ENCODE measurements around the gene PSMC3. TPM values are rescaled to one million over a fixed set of nuclear protein-coding genes. Genes with fewer than 3 reads are reported as not detected.

Gene PSMC3
- total RNA-seq, 4 donors from 2014 or later = 72.9 to 134 (median 122) TPM

DNA sequence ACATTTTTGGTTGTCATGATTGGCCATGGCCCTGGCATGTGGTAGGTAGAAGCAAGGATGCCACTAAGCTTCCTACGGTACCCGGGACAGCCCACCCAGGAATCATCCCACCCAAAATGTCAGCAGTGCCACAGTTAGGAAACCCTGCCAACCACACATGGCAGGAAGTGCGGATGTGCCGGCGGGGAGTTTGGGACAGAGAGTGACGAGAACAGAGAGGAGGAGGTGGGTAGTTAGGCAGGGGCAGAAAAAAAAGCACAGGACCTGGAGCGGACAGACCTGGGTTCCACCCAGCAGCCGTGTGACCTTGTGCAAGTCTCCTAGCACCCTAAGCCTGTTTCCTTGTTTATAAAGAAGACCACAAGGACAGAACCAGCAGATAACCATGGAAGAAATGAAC lies 51.2 kb downstream of the PSMC3 start:
- no peak for TF ChIP-seq POLR2A (IDR thresholded peaks at IDR 0.05)
- TF ChIP-seq, protein P1, sequence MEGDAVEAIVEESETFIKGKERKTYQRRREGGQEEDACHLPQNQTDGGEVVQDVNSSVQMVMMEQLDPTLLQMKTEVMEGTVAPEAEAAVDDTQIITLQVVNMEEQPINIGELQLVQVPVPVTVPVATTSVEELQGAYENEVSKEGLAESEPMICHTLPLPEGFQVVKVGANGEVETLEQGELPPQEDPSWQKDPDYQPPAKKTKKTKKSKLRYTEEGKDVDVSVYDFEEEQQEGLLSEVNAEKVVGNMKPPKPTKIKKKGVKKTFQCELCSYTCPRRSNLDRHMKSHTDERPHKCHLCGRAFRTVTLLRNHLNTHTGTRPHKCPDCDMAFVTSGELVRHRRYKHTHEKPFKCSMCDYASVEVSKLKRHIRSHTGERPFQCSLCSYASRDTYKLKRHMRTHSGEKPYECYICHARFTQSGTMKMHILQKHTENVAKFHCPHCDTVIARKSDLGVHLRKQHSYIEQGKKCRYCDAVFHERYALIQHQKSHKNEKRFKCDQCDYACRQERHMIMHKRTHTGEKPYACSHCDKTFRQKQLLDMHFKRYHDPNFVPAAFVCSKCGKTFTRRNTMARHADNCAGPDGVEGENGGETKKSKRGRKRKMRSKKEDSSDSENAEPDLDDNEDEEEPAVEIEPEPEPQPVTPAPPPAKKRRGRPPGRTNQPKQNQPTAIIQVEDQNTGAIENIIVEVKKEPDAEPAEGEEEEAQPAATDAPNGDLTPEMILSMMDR (IDR thresholded peaks at IDR 0.05) = no peak
- Histone ChIP-seq H3K27ac (no peak overlapping the region), H3K27me3 (no peaks in the 10 kb centered on the region), H3K4me3 (peak overlapping the region in 2 of 4 donors; percentile 2 to 55), H3K36me3 (no peaks in the 10 kb centered on the region), H3K4me1 (peaks cover 5 to 22% (median 8%) of the 10 kb centered on the region in 3 donors), H3K9me3 (no peaks in the 10 kb centered on the region)
- WGBS, 2 donors = 83 to 85% methylated on average over 6 of the region's 8 CpGs
- no peak for DNase-seq
- intact Hi-C loops (cut with DNase I) = loop anchor here (10.0 kb wide), 1 partner anchor 80 kb away; no protein-coding TSS in a partner anchor

DNA sequence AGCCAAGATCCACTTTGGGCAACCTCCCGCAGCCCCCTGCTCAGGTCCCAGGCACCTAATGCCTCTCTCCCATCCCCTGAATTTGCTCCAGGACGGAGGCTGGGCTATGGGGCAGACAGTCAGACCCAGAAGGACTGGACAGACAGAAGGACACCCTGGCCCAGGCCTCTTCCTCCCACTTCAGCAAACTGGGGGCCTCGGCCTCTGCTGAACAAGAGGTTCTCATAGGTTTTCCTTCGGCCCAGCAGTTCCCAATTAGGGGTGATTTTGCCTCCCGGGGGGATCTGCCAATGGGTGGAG lies 51.6 kb downstream of the PSMC3 start:
- TF ChIP-seq, protein P1 (IDR thresholded peaks at IDR 0.05) = no peak
- TF ChIP-seq POLR2A (IDR thresholded peaks at IDR 0.05) = no peak
- DNase-seq = no peak
- 80% methylated on average over 1 to 2 of the region's 5 CpGs for WGBS, 2 donors
- Histone ChIP-seq H3K27me3 (no peaks in the 10 kb centered on the region), H3K4me3 (peak overlapping the region in 1 of 4 donors; percentile 55), H3K9me3 (no peaks in the 10 kb centered on the region), H3K36me3 (no peaks in the 10 kb centered on the region), H3K4me1 (peaks cover 5 to 22% (median 8%) of the 10 kb centered on the region in 3 donors), H3K27ac (no peak overlapping the region)
- intact Hi-C loops (cut with DNase I) = loop anchor here (5.0 to 10.0 kb wide), 2 partner anchors 33 to 80 kb away; partner anchors contain the start of gene SLC39A13

DNA sequence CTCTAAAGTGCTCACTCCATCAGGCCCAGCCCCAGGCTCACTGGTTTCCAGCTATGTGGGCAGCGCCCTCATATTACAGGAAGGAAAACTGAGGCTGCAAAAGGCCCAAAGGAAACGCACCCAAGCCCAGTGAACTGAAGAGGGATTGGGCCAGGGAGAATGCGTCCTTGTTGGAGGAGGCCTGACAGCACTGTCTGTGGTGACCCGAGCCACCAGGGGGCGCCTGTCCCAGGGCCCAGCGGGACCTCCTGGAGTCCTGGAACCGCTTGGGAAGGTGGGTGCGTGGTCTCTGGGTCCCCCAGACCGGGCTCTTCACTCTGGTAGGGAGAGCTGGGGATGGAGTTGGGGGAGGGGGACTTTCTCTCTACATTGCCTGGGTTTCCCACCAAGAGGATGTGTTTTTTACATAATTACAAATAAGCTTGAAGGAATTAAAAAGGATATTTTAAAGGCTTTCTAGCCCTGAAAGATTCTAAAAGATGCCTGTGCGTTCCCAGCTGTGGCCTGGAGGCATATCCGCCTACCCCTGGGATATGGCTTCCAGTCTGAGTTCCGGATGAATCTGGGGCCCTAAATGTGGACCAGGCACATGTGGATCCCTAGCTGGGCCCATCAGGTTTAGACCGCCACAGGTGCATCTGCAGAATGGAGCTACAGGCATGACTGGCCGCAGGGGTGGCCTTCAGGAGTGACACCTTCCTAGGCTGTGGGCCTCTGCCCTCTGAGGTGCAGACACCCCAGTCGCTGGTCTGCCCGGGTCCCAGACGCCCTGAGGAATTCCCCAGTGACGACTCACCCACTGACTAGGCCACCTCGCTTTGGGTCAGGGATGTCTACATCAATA lies 52.1 kb downstream of the PSMC3 start:
- Histone ChIP-seq H3K27me3 (no peaks in the 10 kb centered on the region), H3K27ac (peak overlapping the region in 3 of 4 donors; percentile 2 to 21 (median 7)), H3K36me3 (no peaks in the 10 kb centered on the region), H3K9me3 (no peaks in the 10 kb centered on the region), H3K4me1 (peaks cover 5 to 22% (median 8%) of the 10 kb centered on the region in 3 donors), H3K4me3 (no peak overlapping the region)
- 2 to 9% methylated on average over 7 to 8 of the region's 19 CpGs for WGBS, 2 donors
- TF ChIP-seq, protein P1 (IDR thresholded peaks at IDR 0.05) = peak; percentile 90 to 98 (median 94)
- TF ChIP-seq POLR2A (IDR thresholded peaks at IDR 0.05) = no peak
- DNase-seq = no peak
- intact Hi-C loops (cut with DNase I) = loop anchor here (5.0 to 10.0 kb wide), 2 partner anchors 33 to 81 kb away; partner anchors contain the start of gene SLC39A13

DNA sequence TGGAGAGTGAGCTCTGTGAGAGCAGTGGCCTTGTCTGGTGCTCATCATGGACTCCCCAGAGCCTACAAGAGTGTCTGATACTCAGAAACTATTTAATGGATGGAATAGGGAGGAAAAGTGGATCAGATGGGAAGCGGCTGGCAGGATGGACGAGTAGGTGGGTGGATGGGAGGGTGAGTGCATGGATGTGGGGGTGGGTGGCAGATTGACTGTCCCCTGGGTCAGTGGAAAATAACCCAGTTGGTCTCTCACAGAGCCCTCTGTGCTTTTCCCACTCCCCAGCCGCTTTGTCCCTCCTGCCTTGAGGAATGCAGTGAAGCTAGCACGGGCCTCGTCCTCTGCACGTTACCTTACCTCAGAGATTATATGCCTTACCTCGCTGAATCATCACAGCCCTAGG lies 53.8 kb downstream of the PSMC3 start:
- Histone ChIP-seq H3K27me3 (no peaks in the 10 kb centered on the region), H3K36me3 (no peaks in the 10 kb centered on the region), H3K4me3 (no peak overlapping the region), H3K4me1 (peaks cover 5 to 22% (median 8%) of the 10 kb centered on the region in 3 donors), H3K27ac (no peak overlapping the region), H3K9me3 (no peaks in the 10 kb centered on the region)
- intact Hi-C loops (cut with DNase I) = loop anchor here (5.0 to 10.0 kb wide), 2 partner anchors 35 to 82 kb away; partner anchors contain the start of gene SLC39A13
- 60 to 64% methylated on average over 6 to 7 of the region's 7 CpGs for WGBS, 2 donors
- DNase-seq = no peak
- no peak for TF ChIP-seq POLR2A (IDR thresholded peaks at IDR 0.05)
- TF ChIP-seq, protein P1 (IDR thresholded peaks at IDR 0.05) = no peak

DNA sequence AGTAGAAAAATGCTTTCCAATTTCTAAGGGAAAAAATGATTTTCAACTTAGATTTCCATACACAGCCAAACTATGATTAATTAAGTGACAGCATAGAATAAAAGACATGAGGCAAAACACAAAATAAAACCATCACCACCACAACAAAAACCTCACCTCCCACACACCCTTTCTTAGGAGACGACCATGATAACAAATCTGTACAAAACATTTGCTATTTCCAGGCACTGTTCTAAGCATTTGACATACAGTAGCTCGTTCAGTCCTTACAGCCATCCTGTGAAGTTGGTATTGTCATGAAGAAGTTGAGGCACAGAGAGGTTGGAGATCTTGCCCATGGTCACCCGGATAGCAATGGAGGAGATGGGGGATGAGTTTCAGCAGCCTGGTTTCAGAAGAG lies 56.6 kb downstream of the PSMC3 start:
- no peak for TF ChIP-seq POLR2A (IDR thresholded peaks at IDR 0.05)
- TF ChIP-seq, protein P1 (IDR thresholded peaks at IDR 0.05) = no peak
- H3K9me3 ChIP-seq = no peaks in the 10 kb centered on the region
- H3K27me3 ChIP-seq = no peaks in the 10 kb centered on the region
- peaks cover 0 to 10% (median 3%) of the 10 kb centered on the region in 3 donors for H3K4me1 ChIP-seq
- no peaks in the 10 kb centered on the region for H3K36me3 ChIP-seq
- intact Hi-C loops (cut with DNase I) = loop anchor here (5.0 to 10.0 kb wide), 2 partner anchors 38 to 85 kb away; partner anchors contain the start of gene SLC39A13
- H3K27ac ChIP-seq = no peak overlapping the region
- DNase-seq = no peak
- WGBS, 2 donors = 49 to 52% methylated on average over 3 of the region's 3 CpGs
- H3K4me3 ChIP-seq = no peak overlapping the region

Data from esophagus squamous epithelium (tissue), 5 donors.